ENCODE results near the gene TAS2R30.

DNA sequence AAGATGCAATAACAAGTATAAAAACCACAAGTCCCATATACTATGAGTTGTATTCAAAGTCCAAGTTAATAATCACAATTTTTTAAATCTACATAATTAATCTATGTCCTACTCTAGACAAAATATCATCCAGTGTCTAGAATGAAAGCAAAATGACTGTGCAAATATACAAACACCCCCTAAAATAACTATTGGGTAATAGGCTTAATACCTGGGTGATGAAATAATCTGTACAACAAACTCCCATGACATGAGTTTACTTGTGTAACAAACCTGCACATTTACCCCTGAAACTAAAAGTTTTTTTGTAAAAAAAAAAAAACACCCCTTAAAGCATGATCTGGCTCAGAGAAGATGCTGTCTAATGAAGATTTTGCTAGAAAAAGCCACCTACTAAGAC, 48.1 kb upstream of the TAS2R30 start:
- TF ChIP-seq, protein P1, sequence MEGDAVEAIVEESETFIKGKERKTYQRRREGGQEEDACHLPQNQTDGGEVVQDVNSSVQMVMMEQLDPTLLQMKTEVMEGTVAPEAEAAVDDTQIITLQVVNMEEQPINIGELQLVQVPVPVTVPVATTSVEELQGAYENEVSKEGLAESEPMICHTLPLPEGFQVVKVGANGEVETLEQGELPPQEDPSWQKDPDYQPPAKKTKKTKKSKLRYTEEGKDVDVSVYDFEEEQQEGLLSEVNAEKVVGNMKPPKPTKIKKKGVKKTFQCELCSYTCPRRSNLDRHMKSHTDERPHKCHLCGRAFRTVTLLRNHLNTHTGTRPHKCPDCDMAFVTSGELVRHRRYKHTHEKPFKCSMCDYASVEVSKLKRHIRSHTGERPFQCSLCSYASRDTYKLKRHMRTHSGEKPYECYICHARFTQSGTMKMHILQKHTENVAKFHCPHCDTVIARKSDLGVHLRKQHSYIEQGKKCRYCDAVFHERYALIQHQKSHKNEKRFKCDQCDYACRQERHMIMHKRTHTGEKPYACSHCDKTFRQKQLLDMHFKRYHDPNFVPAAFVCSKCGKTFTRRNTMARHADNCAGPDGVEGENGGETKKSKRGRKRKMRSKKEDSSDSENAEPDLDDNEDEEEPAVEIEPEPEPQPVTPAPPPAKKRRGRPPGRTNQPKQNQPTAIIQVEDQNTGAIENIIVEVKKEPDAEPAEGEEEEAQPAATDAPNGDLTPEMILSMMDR (IDR thresholded peaks at IDR 0.05), result no peak
- TF ChIP-seq POLR2A (IDR thresholded peaks at IDR 0.05), result no peak

All from uterus (tissue), 2 donors.